Testis (tissue), 2 donors: ENCODE results near the gene HTR3B.

Source experiments
- POLR2A ChIP-seq: fragments of 450-650 bp; IDR thresholded peaks from one replicate; pipeline ENCODE4 v1.6.1; 2017; ENCODE audit warnings: antibody characterized with exemption, mild to moderate bottlenecking, moderate library complexity
- TF ChIP-seq, protein P1 (sequence below), 3 experiments: fragments of 450-650 bp in 2 of 3; fragments of 200-600 bp in 1 of 3; sonication (generic) in 1 of 3; IDR thresholded peaks; one replicate each; pipeline ENCODE4 v1.5.1; 2016 to 2019; ENCODE audit warnings: antibody characterized with exemption in 3 of 3, mild to moderate bottlenecking in 2 of 3, moderate library complexity in 1 of 3

GRCh38 chr11:113991170-113991569 is 86.6 kb downstream of the HTR3B start:
- TF ChIP-seq, protein P1, sequence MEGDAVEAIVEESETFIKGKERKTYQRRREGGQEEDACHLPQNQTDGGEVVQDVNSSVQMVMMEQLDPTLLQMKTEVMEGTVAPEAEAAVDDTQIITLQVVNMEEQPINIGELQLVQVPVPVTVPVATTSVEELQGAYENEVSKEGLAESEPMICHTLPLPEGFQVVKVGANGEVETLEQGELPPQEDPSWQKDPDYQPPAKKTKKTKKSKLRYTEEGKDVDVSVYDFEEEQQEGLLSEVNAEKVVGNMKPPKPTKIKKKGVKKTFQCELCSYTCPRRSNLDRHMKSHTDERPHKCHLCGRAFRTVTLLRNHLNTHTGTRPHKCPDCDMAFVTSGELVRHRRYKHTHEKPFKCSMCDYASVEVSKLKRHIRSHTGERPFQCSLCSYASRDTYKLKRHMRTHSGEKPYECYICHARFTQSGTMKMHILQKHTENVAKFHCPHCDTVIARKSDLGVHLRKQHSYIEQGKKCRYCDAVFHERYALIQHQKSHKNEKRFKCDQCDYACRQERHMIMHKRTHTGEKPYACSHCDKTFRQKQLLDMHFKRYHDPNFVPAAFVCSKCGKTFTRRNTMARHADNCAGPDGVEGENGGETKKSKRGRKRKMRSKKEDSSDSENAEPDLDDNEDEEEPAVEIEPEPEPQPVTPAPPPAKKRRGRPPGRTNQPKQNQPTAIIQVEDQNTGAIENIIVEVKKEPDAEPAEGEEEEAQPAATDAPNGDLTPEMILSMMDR (IDR thresholded peaks at IDR 0.05), result no peak
- TF ChIP-seq POLR2A, result no peak
